HCT116 (cell line): Measurements from ENCODE around the gene SUGP2. TPM values are rescaled to one million over a fixed set of nuclear protein-coding genes. Genes with fewer than 3 reads are reported as not detected.

Experiments
- ATAC-seq: fragments of 200-7000 bp; cut with Tn5 transposase; 2 replicates; pipeline ENCODE4 v1.9.1; 2020; ENCODE audit warnings: mild to moderate bottlenecking, moderate library complexity
- BruUV-seq: library from RNA; stranded (reverse); fragments of 400-500 nt; replicated peaks from 2 replicates; lab custom pipeline; 2021; lab: Mats Ljungman, UMichigan
- CTCF ChIA-PET: fragments of 300-600 bp; sonication (Branson Sonifier 250); formaldehyde crosslinking; loops from one replicate; lab custom pipeline; 2021; ENCODE audit warnings: antibody characterized with exemption; lab: Charles Lee
- POLR2A ChIA-PET: fragments of 300-600, 350-600 bp; sonication (Branson Sonifier 250); formaldehyde crosslinking; loops from one replicate; lab custom pipeline; 2021; ENCODE audit warnings: antibody characterized with exemption; lab: Charles Lee
- RAD21 ChIA-PET, 2 experiments: fragments of 300-600 bp; sonication (Branson Sonifier 250); formaldehyde crosslinking; loops; one replicate each; lab custom pipeline; 2023; ENCODE audit warnings: low total read pairs in 2 of 2; ENCODE audit not compliant: uncharacterized antibody in 2 of 2, unreplicated experiment in 2 of 2, low non-redundant PET in 1 of 2; lab: Charles Lee
- DNase-seq: peaks from one replicate; pipeline ENCODE4 v3.0.0-alpha.2; 2010; ENCODE audit warnings: low read depth, low spot score
- H2AFZ ChIP-seq: fragments of 200-600 bp; shearing (Covaris generic), sonication (generic); 2 replicates; pipeline ENCODE4 v1.6.1; 2017; ENCODE audit warnings: low read depth, mixed run types, mixed read lengths, antibody characterized with exemption, low read length; ENCODE audit not compliant: poor library complexity, severe bottlenecking
- H3K27ac ChIP-seq: 2 replicates; pipeline ENCODE4 v1.5.1; 2012; ENCODE audit warnings: low read depth, low read length
- H3K27me3 ChIP-seq: fragments of 200-600 bp; sonication (generic); 2 replicates; pipeline ENCODE4 v1.6.1; 2016; ENCODE audit warnings: mixed run types, low read length, mixed read lengths; ENCODE audit not compliant: insufficient read depth
- H3K36me3 ChIP-seq, 2 experiments: fragments of 200-500 bp in 1 of 2; fragments of 200-600 bp in 1 of 2; sonication (Bioruptor generic) in 1 of 2; sonication (generic) in 1 of 2; 2 replicates each; pipeline versions ENCODE4 v1.5.1 to v1.6.1; 2014 to 2016; ENCODE audit warnings: low read length in 2 of 2, inconsistent platforms in 1 of 2, mixed read lengths in 1 of 2, mixed run types in 1 of 2; ENCODE audit not compliant: insufficient read depth in 2 of 2, control insufficient read depth in 1 of 2
- H3K4me1 ChIP-seq, 2 experiments: fragments of 200-600 bp in 1 of 2; sonication (generic) in 1 of 2; 2 replicates each; pipeline versions ENCODE4 v1.5.1 to v1.6.1; 2012 to 2017; ENCODE audit warnings: low read length in 2 of 2, inconsistent platforms in 1 of 2, mild to moderate bottlenecking in 1 of 2, mixed read lengths in 1 of 2, mixed run types in 1 of 2, moderate library complexity in 1 of 2; ENCODE audit not compliant: insufficient read depth in 2 of 2, control insufficient read depth in 1 of 2
- H3K4me2 ChIP-seq: fragments of 200-600 bp; sonication (generic); 2 replicates; pipeline ENCODE4 v1.6.1; 2017; ENCODE audit warnings: mixed run types, low read length, mixed read lengths
- H3K4me3 ChIP-seq, 2 experiments: fragments of 200-600 bp in 1 of 2; sonication (generic) in 1 of 2; replicated peaks in 1 of 2; 2 replicates each; pipeline ENCODE4 v1.5.1; 2011 to 2016; ENCODE audit warnings: low read length in 2 of 2, control low read depth in 1 of 2, low read depth in 1 of 2, mild to moderate bottlenecking in 1 of 2, mixed read lengths in 1 of 2, mixed run types in 1 of 2
- H3K79me2 ChIP-seq: fragments of 200-600 bp; sonication (generic); 2 replicates; pipeline ENCODE4 v1.6.1; 2017; ENCODE audit warnings: mild to moderate bottlenecking, mixed run types, low read length, moderate library complexity, mixed read lengths; ENCODE audit not compliant: insufficient read depth
- H3K9ac ChIP-seq: fragments of 200-600 bp; sonication (generic); 2 replicates; pipeline ENCODE4 v1.6.1; 2016; ENCODE audit warnings: low read length, mixed read lengths
- H3K9me2 ChIP-seq: fragments of 200-600 bp; sonication (generic), shearing (Covaris generic); 2 replicates; pipeline ENCODE4 v1.6.1; 2017; ENCODE audit warnings: mixed run types, mild to moderate bottlenecking, moderate library complexity; ENCODE audit not compliant: insufficient read depth
- H3K9me3 ChIP-seq, 2 experiments: fragments of 200-500 bp in 1 of 2; fragments of 200-600 bp in 1 of 2; sonication (Bioruptor generic) in 1 of 2; sonication (generic) in 1 of 2; 2 replicates each; pipeline ENCODE4 v1.6.1; 2014 to 2017; ENCODE audit warnings: low read length in 2 of 2, mixed read lengths in 2 of 2, inconsistent platforms in 1 of 2, low read depth in 1 of 2, mild to moderate bottlenecking in 1 of 2, mixed run types in 1 of 2, moderate library complexity in 1 of 2; ENCODE audit not compliant: control insufficient read depth in 1 of 2, insufficient read depth in 1 of 2
- H4K20me1 ChIP-seq: fragments of 200-600 bp; sonication (generic), shearing (Covaris generic); 2 replicates; pipeline ENCODE4 v1.6.1; 2017; ENCODE audit warnings: mixed run types, mild to moderate bottlenecking, moderate library complexity; ENCODE audit not compliant: insufficient read depth
- CBX3 ChIP-seq: IDR thresholded peaks from 2 replicates; pipeline ENCODE4 v1.6.1; 2012; ENCODE audit warnings: low read depth
- CEBPB ChIP-seq: IDR thresholded peaks from 2 replicates; pipeline ENCODE4 v1.6.1; 2012; ENCODE audit warnings: low read depth
- EZH2 ChIP-seq: fragments of 200-600 bp; sonication (generic); IDR thresholded peaks from 2 replicates; pipeline ENCODE4 v1.6.1; 2017; ENCODE audit warnings: antibody characterized with exemption, mixed run types
- JUND ChIP-seq: IDR thresholded peaks from 2 replicates; pipeline ENCODE4 v1.6.1; 2012
- MAX ChIP-seq: IDR thresholded peaks from 2 replicates; pipeline ENCODE4 v1.6.1; 2012
- POLR2A ChIP-seq: IDR thresholded peaks from 2 replicates; pipeline ENCODE4 v1.7.0; 2011; ENCODE audit warnings: borderline replicate concordance; ENCODE audit not compliant: insufficient read depth, insufficient read length; ENCODE audit errors: extremely low read depth
- POLR2AphosphoS5 ChIP-seq: IDR thresholded peaks from 2 replicates; pipeline ENCODE4 v1.6.1; 2011; ENCODE audit warnings: mild to moderate bottlenecking, low read depth, low read length, moderate library complexity
- RAD21 ChIP-seq: IDR thresholded peaks from 2 replicates; pipeline ENCODE4 v1.6.1; 2012; ENCODE audit warnings: low read depth, mild to moderate bottlenecking
- REST ChIP-seq: IDR thresholded peaks from 2 replicates; pipeline ENCODE4 v1.6.1; 2012; ENCODE audit warnings: low read depth
- SP1 ChIP-seq: IDR thresholded peaks from 2 replicates; pipeline ENCODE4 v1.6.1; 2012; ENCODE audit warnings: low read depth
- SRF ChIP-seq: IDR thresholded peaks from 2 replicates; pipeline ENCODE4 v1.6.1; 2012; ENCODE audit warnings: low read depth
- ZNF274 ChIP-seq: fragments of 200-500 bp; sonication (Bioruptor generic); IDR thresholded peaks from 2 replicates; pipeline ENCODE4 v1.6.1; 2014; ENCODE audit warnings: mild to moderate bottlenecking, low read depth, low read length, inconsistent platforms
- intact Hi-C: fragments of 100-400 bp; cut with micrococcal nuclease; formaldehyde crosslinking; loops from 2 replicates; pipeline ENCODE4 v1.10.0; 2022
- total RNA-seq: library from RNA; stranded (reverse); gene quantifications from one replicate; pipeline ENCODE4 v1.2.1, GENCODE V29; 2021; ENCODE audit not compliant: unreplicated experiment

SUGP2 gene
- total RNA-seq, 1 experiment from 2014 or later, result 82.4 TPM

- TF ChIP-seq REST (no peak), SP1 (no peak), MAX (no peak), JUND (no peak), CBX3 (no peak), EZH2 (no peak)
- TF ChIP-seq, all 23 proteins: peak for 0
Measured at GRCh38 chr19:19075126-19075525, 41.8 kb upstream of the SUGP2 start (continued).

DNA sequence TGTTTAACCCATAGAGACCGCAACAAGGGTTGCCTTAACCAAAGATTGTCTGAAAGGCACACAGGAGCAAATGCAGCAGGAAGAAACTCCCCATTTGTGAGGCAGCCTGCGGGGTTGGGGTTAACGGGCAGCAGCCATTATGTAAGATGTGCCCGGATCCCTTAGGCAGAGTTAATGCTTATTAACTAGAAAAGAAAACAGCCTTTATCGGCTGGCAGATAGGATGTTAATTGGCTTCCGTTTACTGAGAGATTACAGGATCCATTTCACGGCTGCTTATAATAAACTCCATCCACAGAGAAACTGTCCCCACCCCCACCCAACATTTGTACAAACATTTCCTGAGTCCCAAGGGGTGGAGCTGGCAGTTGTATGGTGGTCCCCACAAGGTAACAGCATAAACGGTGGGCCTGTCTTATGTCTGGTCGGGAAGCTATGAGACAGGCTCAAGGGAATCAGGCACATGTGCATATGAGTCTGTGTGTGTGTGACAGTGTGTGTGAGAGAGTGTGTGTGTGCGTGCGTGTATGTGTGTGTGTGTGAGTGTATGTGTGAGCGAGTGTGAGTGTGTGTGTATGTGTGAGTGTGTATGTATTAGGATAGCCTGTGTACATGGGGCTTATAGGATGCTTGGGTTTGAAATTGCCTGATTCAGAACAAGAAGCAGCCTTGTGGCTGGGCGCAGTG lies 41.0 kb upstream of the SUGP2 start:
- Histone ChIP-seq H3K4me2 (no peak overlapping the region), H3K9me2 (no peaks in the 10 kb centered on the region), H3K4me3 (no peak overlapping the region), H4K20me1 (no peaks in the 10 kb centered on the region), H3K4me1 (no peaks in the 10 kb centered on the region), H3K9me3 (no peaks in the 10 kb centered on the region), H3K27ac (no peak overlapping the region), H3K9ac (no peak overlapping the region), H3K79me2 (no peaks in the 10 kb centered on the region), H3K27me3 (no peaks in the 10 kb centered on the region), H2AFZ (no peak overlapping the region), H3K36me3 (no peaks in the 10 kb centered on the region)
- no TSS peak for BruUV-seq
- no peak for ATAC-seq
- intact Hi-C loops, result no loop called here
- TF ChIP-seq POLR2A (no peak), CEBPB (no peak), EZH2 (no peak), SRF (no peak), ZNF274 (no peak), MAX (no peak), POLR2AphosphoS5 (no peak), RAD21 (no peak)
- ChIA-PET CTCF (no interaction called here), POLR2A (no interaction called here), RAD21 (no interaction called here)
- DNase-seq, result no peak
